GM12891 (cell line): ENCODE results near the gene BCO1.

Experiments
- PAX5 ChIP-seq: IDR thresholded peaks from 2 replicates; pipeline ENCODE4 v1.6.1; 2011; ENCODE audit warnings: low read length, moderate library complexity, mild to moderate bottlenecking; ENCODE audit not compliant: insufficient read depth, severe bottlenecking
- POLR2A ChIP-seq: IDR thresholded peaks from 2 replicates; pipeline ENCODE4 v1.6.1; 2011; ENCODE audit warnings: low read depth, low read length, control low read depth
- POLR2AphosphoS5 ChIP-seq: IDR thresholded peaks from 2 replicates; pipeline ENCODE4 v1.6.1; 2011; ENCODE audit warnings: low read depth, low read length, control low read depth
- SPI1 ChIP-seq: IDR thresholded peaks from 2 replicates; pipeline ENCODE4 v1.6.1; 2011; ENCODE audit warnings: low read depth, low read length, control low read depth
- TAF1 ChIP-seq: IDR thresholded peaks from 2 replicates; pipeline ENCODE4 v1.6.1; 2011; ENCODE audit warnings: low read depth, low read length, control low read depth

GRCh38 chr16:81318711-81319110 lies 80.2 kb downstream of the BCO1 start:
- TF ChIP-seq POLR2AphosphoS5: no peak
- TF ChIP-seq POLR2A: no peak
- TF ChIP-seq TAF1: no peak
- no peak for TF ChIP-seq PAX5
- TF ChIP-seq SPI1: no peak
